Neural crest cell (in vitro differentiated cells): ENCODE measurements around the gene CTRB1. TPM values are rescaled to one million over a fixed set of nuclear protein-coding genes. Genes with fewer than 3 reads are reported as not detected.

ENCODE experiments used
- DNase-seq: peaks from one replicate; pipeline ENCODE4 v3.0.0; 2021; ENCODE audit warnings: low read depth, mixed read lengths, low spot score
- H3K27ac Mint-ChIP-seq: one replicate; pipeline ENCODE4 v1.8.0; 2021; ENCODE audit warnings: mild to moderate bottlenecking, mixed read lengths; ENCODE audit not compliant: unreplicated experiment
- H3K27me3 Mint-ChIP-seq: 2 replicates; pipeline ENCODE4 v1.8.0; 2021; ENCODE audit warnings: low read depth, mild to moderate bottlenecking, mixed read lengths
- H3K36me3 Mint-ChIP-seq: 2 replicates; pipeline ENCODE4 v1.8.0; 2021; ENCODE audit warnings: low read depth, mild to moderate bottlenecking, mixed read lengths
- H3K4me1 Mint-ChIP-seq: 2 replicates; pipeline ENCODE4 v1.8.0; 2021; ENCODE audit warnings: mixed read lengths
- H3K4me3 Mint-ChIP-seq: one replicate; pipeline ENCODE4 v1.8.0; 2021; ENCODE audit warnings: mild to moderate bottlenecking, mixed read lengths
- H3K9me3 Mint-ChIP-seq: 2 replicates; pipeline ENCODE4 v1.8.0; 2021; ENCODE audit warnings: mixed read lengths
- CTCF ChIP-seq: fragments of 200-600 bp; sonication (generic); conservative IDR thresholded peaks from 2 replicates; pipeline ENCODE4 v1.5.0; 2021; ENCODE audit warnings: antibody characterized with exemption, mild to moderate bottlenecking
- total RNA-seq: library from RNA; stranded (reverse); gene quantifications from 2 replicates; pipeline ENCODE4 v1.2.1, GENCODE V29; 2021

Gene CTRB1
- total RNA-seq, 1 donor from 2014 or later, result not detected

GRCh38 chr16:75248536-75249380 is 30.0 kb downstream of the CTRB1 start:
- Mint-ChIP-seq H3K27ac (no peak overlapping the region), H3K9me3 (no peaks in the 10 kb centered on the region), H3K27me3 (peaks cover 7% of the 10 kb centered on the region), H3K4me1 (peaks cover 68% of the 10 kb centered on the region), H3K36me3 (no peaks in the 10 kb centered on the region), H3K4me3 (peak overlapping the region; percentile 78)
- no peak for DNase-seq
- no peak for TF ChIP-seq CTCF

- DNase-seq, result no peak
- TF ChIP-seq CTCF, result no peak
- peak overlapping the region; percentile 88 for H3K4me3 Mint-ChIP-seq
- peaks cover 64% of the 10 kb centered on the region for H3K4me1 Mint-ChIP-seq
- no peaks in the 10 kb centered on the region for H3K9me3 Mint-ChIP-seq
- H3K27me3 Mint-ChIP-seq, result peaks cover 7% of the 10 kb centered on the region
- no peak overlapping the region for H3K27ac Mint-ChIP-seq
- no peaks in the 10 kb centered on the region for H3K36me3 Mint-ChIP-seq
Observed at GRCh38 chr16:75249441-75249840, 30.7 kb downstream of the CTRB1 start.

- Mint-ChIP-seq H3K27ac (no peak overlapping the region), H3K36me3 (no peaks in the 10 kb centered on the region), H3K9me3 (no peaks in the 10 kb centered on the region), H3K4me1 (peaks cover 61% of the 10 kb centered on the region), H3K27me3 (peaks cover 7% of the 10 kb centered on the region), H3K4me3 (peak overlapping the region; percentile 88)
- no peak for DNase-seq
- TF ChIP-seq CTCF, result no peak
Observed at GRCh38 chr16:75250089-75250808, 31.5 kb downstream of the CTRB1 start.

- peaks cover 58% of the 10 kb centered on the region for H3K4me1 Mint-ChIP-seq
- H3K36me3 Mint-ChIP-seq, result no peaks in the 10 kb centered on the region
- peaks cover 7% of the 10 kb centered on the region for H3K27me3 Mint-ChIP-seq
- no peaks in the 10 kb centered on the region for H3K9me3 Mint-ChIP-seq
- H3K27ac Mint-ChIP-seq, result no peak overlapping the region
- no peak for DNase-seq
- no peak for TF ChIP-seq CTCF
- peak overlapping the region; percentile 88 for H3K4me3 Mint-ChIP-seq
Observed at GRCh38 chr16:75250809-75251279, 32.1 kb downstream of the CTRB1 start.

GRCh38 chr16:75251280-75252048 is 32.7 kb downstream of the CTRB1 start, which contains the start of gene BCAR1:
TSS of gene BCAR1 (minus strand) at chr16:75251624. CDS start at chr16:75251482, 142 bp downstream.
- Mint-ChIP-seq H3K36me3 (no peaks in the 10 kb centered on the region), H3K4me3 (peak within 1 kb of the TSS; percentile 88), H3K9me3 (no peaks in the 10 kb centered on the region), H3K27ac (peak within 1 kb of the TSS; percentile 57), H3K27me3 (peaks cover 7% of the 10 kb centered on the region), H3K4me1 (peaks cover 51% of the 10 kb centered on the region)
- peak; percentile 19 for TF ChIP-seq CTCF
- DNase-seq, result peak; percentile 79
